Astrocyte (in vitro differentiated cells and primary cell): ENCODE measurements around the gene FGFRL1. TPM values are rescaled to one million over a fixed set of nuclear protein-coding genes. Genes with fewer than 3 reads are reported as not detected.

Experiments used
- DNase-seq: peaks from one replicate; pipeline ENCODE4 v3.0.0-alpha.2; 2010; ENCODE audit warnings: low read depth
- FAIRE-seq: peaks from 2 replicates; lab custom pipeline; 2011; peaks lifted over from hg19 to GRCh38; lab: Jason Lieb, UNC
- H2AFZ ChIP-seq: 2 replicates; pipeline ENCODE4 v1.6.0; 2012; ENCODE audit warnings: low read depth, low read length, inconsistent platforms
- H3K27ac ChIP-seq: 2 replicates; pipeline ENCODE4 v1.5.1; 2011; ENCODE audit warnings: low read depth, low read length, inconsistent platforms
- H3K27me3 ChIP-seq: 2 replicates; pipeline ENCODE4 v1.6.0; 2011; ENCODE audit warnings: low read length, inconsistent platforms; ENCODE audit not compliant: insufficient read depth
- H3K36me3 ChIP-seq: 2 replicates; pipeline ENCODE4 v1.5.1; 2011; ENCODE audit warnings: low read length, inconsistent platforms; ENCODE audit not compliant: insufficient read depth
- H3K4me1 ChIP-seq: 2 replicates; pipeline ENCODE4 v1.5.1; 2011; ENCODE audit warnings: low read length, inconsistent platforms; ENCODE audit not compliant: insufficient read depth
- H3K4me2 ChIP-seq: 2 replicates; pipeline ENCODE4 v1.6.0; 2012; ENCODE audit warnings: low read length, inconsistent platforms
- H3K4me3 ChIP-seq: 2 replicates; pipeline ENCODE4 v1.5.1; 2011; ENCODE audit warnings: low read depth, mild to moderate bottlenecking, low read length, inconsistent platforms; ENCODE audit not compliant: insufficient read depth
- H3K79me2 ChIP-seq: 2 replicates; pipeline ENCODE4 v1.6.0; 2012; ENCODE audit warnings: mild to moderate bottlenecking, low read length, inconsistent platforms; ENCODE audit not compliant: insufficient read depth
- H3K9ac ChIP-seq: 2 replicates; pipeline ENCODE4 v1.6.0; 2012; ENCODE audit warnings: mild to moderate bottlenecking, low read length, inconsistent platforms
- H3K9me3 ChIP-seq: 2 replicates; pipeline ENCODE4 v1.5.1; 2012; ENCODE audit warnings: low read depth, mild to moderate bottlenecking, low read length, inconsistent platforms; ENCODE audit not compliant: insufficient read depth
- H4K20me1 ChIP-seq: 2 replicates; pipeline ENCODE4 v1.6.0; 2012; ENCODE audit warnings: low read length, inconsistent platforms; ENCODE audit not compliant: insufficient read depth
- H3K27ac Mint-ChIP-seq: one replicate; pipeline ENCODE4 v1.8.0; 2021; ENCODE audit warnings: mild to moderate bottlenecking, mixed read lengths; ENCODE audit not compliant: unreplicated experiment
- H3K27me3 Mint-ChIP-seq: one replicate; pipeline ENCODE4 v1.8.0; 2021; ENCODE audit warnings: low read depth, mixed read lengths; ENCODE audit not compliant: unreplicated experiment
- H3K36me3 Mint-ChIP-seq: one replicate; pipeline ENCODE4 v1.8.0; 2021; ENCODE audit warnings: low read depth, mixed read lengths; ENCODE audit not compliant: unreplicated experiment
- H3K4me1 Mint-ChIP-seq: one replicate; pipeline ENCODE4 v1.8.0; 2021; ENCODE audit warnings: low read depth, mixed read lengths; ENCODE audit not compliant: unreplicated experiment
- H3K4me3 Mint-ChIP-seq: one replicate; pipeline ENCODE4 v1.8.0; 2021; ENCODE audit warnings: mild to moderate bottlenecking, moderate library complexity, mixed read lengths; ENCODE audit not compliant: unreplicated experiment
- H3K9me3 Mint-ChIP-seq: one replicate; pipeline ENCODE4 v1.8.0; 2021; ENCODE audit warnings: mild to moderate bottlenecking, mixed read lengths; ENCODE audit not compliant: unreplicated experiment
- CTCF ChIP-seq: IDR thresholded peaks from 2 replicates; pipeline ENCODE4 v1.5.1; 2011; ENCODE audit warnings: low read depth, mild to moderate bottlenecking, inconsistent platforms, low read length, moderate library complexity; ENCODE audit not compliant: insufficient read depth
- EZH2 ChIP-seq: IDR thresholded peaks from 2 replicates; pipeline ENCODE4 v1.6.1; 2012; ENCODE audit warnings: mild to moderate bottlenecking, low read length, inconsistent platforms; ENCODE audit not compliant: insufficient read depth
- total RNA-seq: library from RNA; stranded (reverse); gene quantifications from 2 replicates; pipeline ENCODE4 v1.2.1, GENCODE V29; 2021

FGFRL1 gene
- total RNA-seq, 1 donor from 2014 or later: 64.2 TPM

- no peaks in the 10 kb centered on the region for H3K9me3 Mint-ChIP-seq
- no peak overlapping the region for H3K4me2 ChIP-seq
- H3K79me2 ChIP-seq: no peaks in the 10 kb centered on the region
- no peaks in the 10 kb centered on the region for H3K27me3 Mint-ChIP-seq
- DNase-seq: no peak
- no peak overlapping the region for H3K9ac ChIP-seq
- no peak overlapping the region for H3K4me3 ChIP-seq
- H3K36me3 Mint-ChIP-seq: peaks cover 5% of the 10 kb centered on the region
- no peak overlapping the region for H3K4me3 Mint-ChIP-seq
- H3K27ac ChIP-seq: no peak overlapping the region
- H3K27me3 ChIP-seq: no peaks in the 10 kb centered on the region
- no peak overlapping the region for H2AFZ ChIP-seq
- H3K9me3 ChIP-seq: no peaks in the 10 kb centered on the region
- H3K4me1 ChIP-seq: no peaks in the 10 kb centered on the region
- TF ChIP-seq EZH2: no peak
- no peak for TF ChIP-seq CTCF
- FAIRE-seq: no peak
- no peaks in the 10 kb centered on the region for H3K36me3 ChIP-seq
- no peak overlapping the region for H3K27ac Mint-ChIP-seq
- H4K20me1 ChIP-seq: peaks cover 25% of the 10 kb centered on the region
- H3K4me1 Mint-ChIP-seq: no peaks in the 10 kb centered on the region
These were observed 44.9 kb upstream of the FGFRL1 start for GRCh38 chr4:966266-967112.

GRCh38 chr4:967113-968104, 44.0 kb upstream of the FGFRL1 start:
- H3K9me3 Mint-ChIP-seq: no peaks in the 10 kb centered on the region
- Histone ChIP-seq H2AFZ (no peak overlapping the region), H4K20me1 (peaks cover 34% of the 10 kb centered on the region), H3K4me3 (no peak overlapping the region), H3K9ac (no peak overlapping the region), H3K4me1 (peaks cover 6% of the 10 kb centered on the region), H3K27ac (no peak overlapping the region), H3K4me2 (peak overlapping the region; percentile 19), H3K79me2 (peaks cover 7% of the 10 kb centered on the region), H3K27me3 (no peaks in the 10 kb centered on the region), H3K36me3 (no peaks in the 10 kb centered on the region), H3K9me3 (no peaks in the 10 kb centered on the region)
- no peak overlapping the region for H3K27ac Mint-ChIP-seq
- no peaks in the 10 kb centered on the region for H3K4me1 Mint-ChIP-seq
- DNase-seq (no peak), FAIRE-seq (no peak)
- no peak overlapping the region for H3K4me3 Mint-ChIP-seq
- peaks cover 5% of the 10 kb centered on the region for H3K36me3 Mint-ChIP-seq
- no peaks in the 10 kb centered on the region for H3K27me3 Mint-ChIP-seq
- TF ChIP-seq EZH2: no peak
- no peak for TF ChIP-seq CTCF
